HG03432 (cell line): Measurements from ENCODE around the gene SIAH1.
"Not testable (repeated sequence)": the region's sequence is repeated elsewhere in the genome, so short reads cannot be mapped to it uniquely, and the experiment has no call there.

Experiments used
- ATAC-seq: cut with Tn5 transposase; IDR thresholded peaks from one replicate; pipeline ENCODE4 v1.9.1; 2021; ENCODE audit warnings: mild to moderate bottlenecking, moderate library complexity; ENCODE audit not compliant: unreplicated experiment

Gene SIAH1

DNA sequence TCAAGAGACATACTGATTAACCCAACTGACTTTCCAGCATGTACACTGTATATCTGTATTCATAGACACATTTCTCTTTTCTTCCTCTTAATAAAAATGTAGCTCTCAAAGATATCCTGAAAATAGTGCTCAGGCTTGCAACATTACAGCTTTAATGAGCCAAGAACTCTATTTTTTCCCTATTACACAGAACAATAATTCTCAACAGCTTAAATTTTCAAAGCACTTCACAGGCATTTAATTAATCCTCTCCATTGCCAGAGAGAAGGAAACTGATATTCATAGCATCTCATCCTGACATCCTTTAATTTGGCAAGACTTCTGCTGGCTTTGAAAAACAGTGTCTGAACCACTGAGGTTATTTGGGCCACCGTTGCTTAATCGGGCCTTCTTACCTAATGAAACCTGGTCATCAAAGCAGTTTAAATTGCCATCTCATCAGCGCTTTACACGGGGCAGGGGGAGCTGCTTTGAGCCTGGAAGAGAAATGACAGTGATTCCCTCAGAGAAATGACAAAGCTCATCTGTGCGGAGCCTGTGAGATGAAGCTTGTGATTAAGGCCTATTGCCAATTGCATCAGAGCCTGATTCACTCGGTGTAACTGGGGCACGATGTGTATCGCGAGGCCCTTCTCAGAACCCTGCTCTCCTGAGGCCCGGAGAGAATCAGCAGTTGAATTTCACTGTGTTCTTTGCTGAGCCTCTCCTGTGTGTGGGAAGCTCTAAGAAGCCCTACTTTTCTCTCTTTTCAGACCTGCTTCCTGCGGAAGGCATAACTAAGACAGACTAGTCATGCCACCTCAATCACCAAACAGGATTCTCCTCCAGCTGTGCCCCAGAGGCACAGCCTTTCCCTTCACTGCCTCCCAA is 8.5 kb upstream of the SIAH1 start:
- no peak for ATAC-seq

DNA sequence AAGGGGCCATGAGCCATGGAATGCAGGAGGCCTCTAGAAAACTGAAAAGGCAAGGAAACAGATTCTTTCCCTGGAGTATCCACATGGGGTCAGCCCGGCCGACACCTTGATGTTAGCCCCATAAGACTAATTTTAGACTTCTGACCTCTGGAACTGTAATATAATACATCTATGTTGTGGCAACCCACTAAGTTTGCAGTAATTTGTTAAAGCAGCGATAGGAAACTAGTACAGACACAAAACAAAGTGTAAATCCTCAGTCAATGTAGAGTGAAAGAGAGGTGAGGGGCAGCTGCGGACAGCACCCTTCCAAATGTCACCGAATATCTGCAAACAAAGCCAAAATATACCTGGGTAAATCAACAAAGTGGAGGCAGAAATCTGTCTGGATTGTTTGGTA is 7.2 kb upstream of the SIAH1 start:
- ATAC-seq = no peak

DNA sequence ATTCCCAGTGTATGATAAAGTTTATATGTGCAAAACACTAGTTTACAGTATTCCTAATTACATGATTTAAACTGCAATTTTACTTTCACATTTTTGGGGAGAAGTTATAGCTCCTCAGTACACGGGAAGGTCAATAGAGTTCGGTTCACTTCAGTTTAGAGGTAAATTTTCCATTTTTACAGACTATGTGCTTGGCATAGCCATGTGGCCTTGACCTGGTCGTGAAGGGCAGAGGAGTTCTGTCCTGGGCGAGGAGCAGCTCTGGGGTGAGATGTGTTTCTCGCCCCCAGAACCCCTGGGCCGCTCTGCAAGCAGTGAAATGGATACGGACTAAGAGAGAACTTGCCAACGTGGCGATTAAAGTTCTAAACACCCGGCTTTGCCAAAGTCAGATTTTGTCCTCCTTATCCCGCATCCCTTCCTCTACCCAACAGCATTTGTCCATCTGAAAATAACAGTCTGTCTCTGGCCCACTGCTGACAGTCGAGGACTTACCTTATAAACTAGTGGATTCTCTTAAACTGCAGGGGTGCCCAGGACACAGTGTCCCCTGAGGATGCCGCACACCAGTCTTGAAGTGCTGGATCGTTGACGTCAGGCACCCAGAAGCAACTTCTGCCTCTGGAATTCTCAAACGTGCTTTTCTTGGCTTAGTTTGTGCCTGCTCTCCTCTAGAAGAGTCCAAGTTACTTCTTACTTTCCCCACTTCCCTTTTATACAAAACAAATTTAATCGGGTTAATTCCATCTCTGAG is 1.5 kb upstream of the SIAH1 start:
- no peak for ATAC-seq

GRCh38 chr16:48384520-48385252 is 527 bp downstream of the SIAH1 start:
- ATAC-seq = peak; percentile 62

GRCh38 chr16:48383877-48384519 is 1.2 kb downstream of the SIAH1 start:
- ATAC-seq = no peak

- no peak for ATAC-seq
These were observed 2.0 kb downstream of the SIAH1 start for GRCh38 chr16:48383009-48383876.

DNA sequence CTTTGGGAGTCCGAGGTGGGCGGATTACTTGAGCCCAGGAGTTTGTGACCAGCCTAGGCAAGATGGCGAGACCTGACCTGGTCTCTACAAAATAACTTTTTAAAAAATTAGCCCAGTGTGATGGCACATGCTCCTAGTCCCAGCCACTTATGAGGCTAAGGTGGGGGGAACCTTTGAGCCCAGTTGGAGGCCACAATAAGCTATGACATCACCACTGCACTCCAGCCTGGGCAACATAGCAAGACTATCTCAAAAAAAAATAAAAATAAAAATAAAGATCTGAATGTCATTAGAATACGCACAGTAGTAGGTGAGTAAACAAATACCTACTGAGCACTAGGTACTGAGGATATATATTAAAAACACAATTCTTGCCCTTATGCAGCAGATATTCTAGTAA is 3.1 kb downstream of the SIAH1 start:
- no peak for ATAC-seq

DNA sequence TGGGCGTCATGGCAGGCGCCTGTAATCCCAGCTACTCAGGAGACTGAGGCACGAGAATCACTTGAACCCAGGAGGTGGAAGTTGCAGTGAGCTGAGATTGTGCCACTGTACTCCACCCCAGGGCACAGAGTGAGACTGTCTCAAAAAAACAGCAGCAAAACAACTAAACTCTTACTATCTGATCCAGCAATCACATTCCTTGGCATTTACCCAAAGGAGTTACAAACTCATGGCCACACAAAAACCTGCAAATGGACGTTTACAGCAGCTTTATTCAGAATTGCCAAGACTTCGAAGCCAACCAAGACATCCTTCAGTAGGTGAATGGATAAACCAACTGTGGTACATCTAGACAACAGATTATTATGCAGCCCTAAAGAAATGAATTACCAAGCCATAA is 4.0 kb downstream of the SIAH1 start:
- no peak for ATAC-seq

DNA sequence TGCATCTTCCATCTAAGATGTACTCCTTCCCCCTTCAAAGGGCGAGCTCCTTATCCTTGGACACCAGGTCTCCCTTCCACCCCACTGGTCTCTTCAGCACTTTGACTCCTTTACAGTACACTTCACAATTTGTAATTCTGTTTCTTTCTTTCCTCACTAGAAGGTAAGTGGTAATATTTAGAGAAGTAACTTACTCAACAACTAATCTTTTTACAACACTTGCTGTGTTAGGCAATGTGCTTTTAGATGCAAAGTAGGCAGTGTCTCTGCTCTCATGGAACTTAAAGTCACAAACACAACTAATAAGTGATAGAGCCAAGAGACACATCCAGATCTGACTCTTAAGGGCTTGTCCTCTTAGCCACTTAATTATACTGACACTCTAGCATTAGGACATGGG is 6.4 kb downstream of the SIAH1 start:
- no peak for ATAC-seq

- ATAC-seq = no peak
These were observed 6.9 kb downstream of the SIAH1 start for GRCh38 chr16:48378276-48378675.

DNA sequence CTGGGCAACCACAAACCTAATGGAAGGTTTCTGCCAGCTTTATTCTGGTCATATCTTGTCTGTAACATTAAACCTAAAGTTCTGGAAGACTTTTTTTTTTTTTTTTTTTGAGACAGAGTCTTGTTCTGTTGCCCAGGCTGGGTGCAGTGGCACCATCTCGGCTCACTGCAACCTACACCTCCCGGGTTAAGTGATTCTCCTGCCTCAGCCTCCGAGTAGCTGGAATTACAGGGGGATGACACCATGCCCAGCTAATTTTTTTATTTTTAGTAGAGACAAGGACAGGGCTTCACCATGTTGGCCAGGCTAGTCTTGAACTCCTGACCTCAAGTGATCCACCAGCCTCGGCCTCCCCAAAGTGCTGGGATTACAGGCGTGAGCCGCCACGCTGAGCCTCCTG is 7.9 kb downstream of the SIAH1 start:
- not testable (repeated sequence) for ATAC-seq

- no peak for ATAC-seq
These were observed 11.0 kb downstream of the SIAH1 start for GRCh38 chr16:48374255-48374654.

DNA sequence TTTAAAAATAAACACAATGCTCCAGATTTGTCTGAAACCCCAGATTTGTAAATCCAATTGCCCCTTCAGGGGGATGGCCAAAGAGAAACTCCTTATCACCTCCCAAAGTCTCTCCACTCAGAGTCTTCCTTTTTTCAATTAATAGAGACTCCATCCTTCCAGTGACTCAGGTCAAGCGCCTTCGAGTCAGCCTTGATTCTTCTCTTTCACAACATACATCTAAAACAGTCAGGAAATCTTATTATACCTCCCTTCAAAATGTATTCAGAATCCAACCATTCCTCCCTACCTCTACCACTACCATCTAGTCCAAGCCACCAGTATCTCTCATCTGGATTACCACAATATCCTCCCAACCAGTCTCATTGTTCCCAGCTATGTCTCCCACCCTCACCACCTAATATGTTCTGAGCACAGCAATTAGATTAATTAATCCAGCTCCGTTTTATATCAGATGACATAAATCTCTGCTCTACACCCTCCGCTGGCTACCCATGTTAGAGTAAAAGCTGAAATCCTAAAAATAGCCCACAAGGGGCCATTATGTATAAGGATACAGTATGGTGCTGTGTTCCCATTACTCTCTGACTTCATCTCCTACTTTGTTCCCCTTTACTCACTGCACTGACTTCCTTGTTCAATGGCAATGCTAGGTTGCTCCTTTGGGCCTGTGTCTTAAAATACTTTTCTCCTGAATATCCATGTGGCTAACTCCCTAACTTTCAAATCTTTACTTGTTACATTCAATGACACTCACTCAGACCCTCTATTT is 11.8 kb downstream of the SIAH1 start:
- no peak for ATAC-seq

GRCh38 chr16:48372744-48373143 is 12.5 kb downstream of the SIAH1 start:
- no peak for ATAC-seq

DNA sequence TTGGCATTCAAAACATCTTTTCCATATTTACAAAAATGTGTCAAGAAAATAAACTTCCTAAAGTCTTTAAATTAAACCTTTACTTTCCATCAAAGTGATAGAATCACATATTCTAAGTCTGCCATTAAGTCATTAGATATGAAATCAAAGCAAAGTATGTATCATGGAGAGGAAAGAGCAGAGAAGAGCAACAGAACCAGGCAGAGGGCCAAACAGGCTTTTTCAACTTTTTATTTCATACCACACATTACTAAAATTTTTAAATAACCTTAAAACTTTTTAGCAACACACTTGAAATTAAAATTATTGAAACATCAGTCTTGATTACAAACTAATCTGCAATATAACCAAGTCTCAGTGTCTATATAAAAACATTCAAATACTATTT is 13.8 kb downstream of the SIAH1 start:
- ATAC-seq = no peak

GRCh38 chr16:48370668-48371392 is 14.4 kb downstream of the SIAH1 start:
- not testable (repeated sequence) for ATAC-seq

- ATAC-seq = no peak
These were observed 15.0 kb downstream of the SIAH1 start for GRCh38 chr16:48370229-48370628.

DNA sequence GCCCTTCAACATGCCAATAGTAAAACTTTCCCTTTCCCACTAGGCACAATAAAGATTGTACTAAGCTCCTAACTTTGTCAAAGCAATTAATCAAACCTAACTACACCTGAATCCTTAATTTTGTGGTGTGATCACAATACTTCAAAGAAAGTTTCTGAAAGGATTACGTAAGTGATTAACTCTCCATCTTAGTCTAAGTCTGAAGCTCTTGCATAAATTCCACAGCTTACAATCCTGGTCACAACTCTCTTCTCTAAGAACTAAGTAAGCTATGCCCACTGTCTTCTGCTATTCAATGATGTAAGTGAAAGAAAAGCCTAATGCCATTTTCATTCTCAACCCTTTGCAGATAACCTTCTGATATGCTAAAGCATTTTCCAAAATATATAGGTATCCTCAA is 15.4 kb downstream of the SIAH1 start:
- ATAC-seq = no peak
